ENCODE measurements around the gene SPOCK2.

SPOCK2 gene

GRCh38 chr10:72087392-72087968 lies 871 bp downstream of the SPOCK2 start:
- peak in 3 of 14 donors; percentile 28 to 38 (median 35) for DNase-seq

GRCh38 chr10:72086466-72087391 lies 1.6 kb downstream of the SPOCK2 start:
- peak in 3 of 14 donors; percentile 42 to 64 (median 59) for DNase-seq

GRCh38 chr10:72085864-72086465 lies 2.4 kb downstream of the SPOCK2 start:
- no peak for DNase-seq

- DNase-seq: no peak
These were observed 3.2 kb downstream of the SPOCK2 start for GRCh38 chr10:72085166-72085565.

GRCh38 chr10:72083790-72084459 lies 4.4 kb downstream of the SPOCK2 start:
- peak in 1 of 14 donors; percentile 26 for DNase-seq

GRCh38 chr10:72082856-72083789 lies 5.2 kb downstream of the SPOCK2 start:
- no peak for DNase-seq

GRCh38 chr10:72081772-72082590 lies 6.4 kb downstream of the SPOCK2 start:
- DNase-seq: peak in 1 of 14 donors; percentile 39

- no peak for DNase-seq
These were observed 7.1 kb downstream of the SPOCK2 start for GRCh38 chr10:72081210-72081609.

- peak in 1 of 14 donors; percentile 24 for DNase-seq
These were observed 8.0 kb downstream of the SPOCK2 start for GRCh38 chr10:72080042-72080975.

- DNase-seq: peak in 3 of 14 donors; percentile 43 to 75 (median 58)
These were observed 9.0 kb downstream of the SPOCK2 start for GRCh38 chr10:72079356-72079755.

GRCh38 chr10:72077275-72077990 lies 10.9 kb downstream of the SPOCK2 start:
- no peak for DNase-seq

- DNase-seq: no peak
These were observed 11.6 kb downstream of the SPOCK2 start for GRCh38 chr10:72076756-72077155.

GRCh38 chr10:72075376-72076115 lies 12.8 kb downstream of the SPOCK2 start:
- no peak for DNase-seq

GRCh38 chr10:72074574-72075375 lies 13.6 kb downstream of the SPOCK2 start:
- no peak for DNase-seq

GRCh38 chr10:72073708-72074573 lies 14.4 kb downstream of the SPOCK2 start:
- DNase-seq: peak in 1 of 14 donors; percentile 73

- DNase-seq: no peak
These were observed 15.7 kb downstream of the SPOCK2 start for GRCh38 chr10:72072639-72073038.

All from C1 segment of cervical spinal cord (tissue), 14 donors.